ENCODE data around the gene F8. TPM values are rescaled to one million over a fixed set of nuclear protein-coding genes. Genes with fewer than 3 reads are reported as not detected.

F8 gene
- total and polyA plus RNA-seq, 12 donors, result 21.6 to 92.4 (median 37.7) TPM

- Histone ChIP-seq H3K27me3 (no peaks in the 10 kb centered on the region), H3K36me3 (no peaks in the 10 kb centered on the region), H3K4me3 (peak overlapping the region in 2 of 10 donors; percentile 5 to 80), H3K9me3 (no peaks in the 10 kb centered on the region), H3K4me1 (peaks cover 0 to 43% (median 14%) of the 10 kb centered on the region in 9 donors), H3K27ac (peak overlapping the region in 1 of 10 donors; percentile 88)
- TF ChIP-seq, protein P1, sequence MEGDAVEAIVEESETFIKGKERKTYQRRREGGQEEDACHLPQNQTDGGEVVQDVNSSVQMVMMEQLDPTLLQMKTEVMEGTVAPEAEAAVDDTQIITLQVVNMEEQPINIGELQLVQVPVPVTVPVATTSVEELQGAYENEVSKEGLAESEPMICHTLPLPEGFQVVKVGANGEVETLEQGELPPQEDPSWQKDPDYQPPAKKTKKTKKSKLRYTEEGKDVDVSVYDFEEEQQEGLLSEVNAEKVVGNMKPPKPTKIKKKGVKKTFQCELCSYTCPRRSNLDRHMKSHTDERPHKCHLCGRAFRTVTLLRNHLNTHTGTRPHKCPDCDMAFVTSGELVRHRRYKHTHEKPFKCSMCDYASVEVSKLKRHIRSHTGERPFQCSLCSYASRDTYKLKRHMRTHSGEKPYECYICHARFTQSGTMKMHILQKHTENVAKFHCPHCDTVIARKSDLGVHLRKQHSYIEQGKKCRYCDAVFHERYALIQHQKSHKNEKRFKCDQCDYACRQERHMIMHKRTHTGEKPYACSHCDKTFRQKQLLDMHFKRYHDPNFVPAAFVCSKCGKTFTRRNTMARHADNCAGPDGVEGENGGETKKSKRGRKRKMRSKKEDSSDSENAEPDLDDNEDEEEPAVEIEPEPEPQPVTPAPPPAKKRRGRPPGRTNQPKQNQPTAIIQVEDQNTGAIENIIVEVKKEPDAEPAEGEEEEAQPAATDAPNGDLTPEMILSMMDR (IDR thresholded peaks at IDR 0.05), result no peak
- intact Hi-C loops (cut with DNase I), result no loop called here
- no peak for DNase-seq
- ATAC-seq, result no peak
- 77 to 86% methylated on average over 2 of the region's 2 CpGs for WGBS, 2 donors
Observed at GRCh38 chrX:154802947-154803346, 219.6 kb downstream of the F8 start.

DNA sequence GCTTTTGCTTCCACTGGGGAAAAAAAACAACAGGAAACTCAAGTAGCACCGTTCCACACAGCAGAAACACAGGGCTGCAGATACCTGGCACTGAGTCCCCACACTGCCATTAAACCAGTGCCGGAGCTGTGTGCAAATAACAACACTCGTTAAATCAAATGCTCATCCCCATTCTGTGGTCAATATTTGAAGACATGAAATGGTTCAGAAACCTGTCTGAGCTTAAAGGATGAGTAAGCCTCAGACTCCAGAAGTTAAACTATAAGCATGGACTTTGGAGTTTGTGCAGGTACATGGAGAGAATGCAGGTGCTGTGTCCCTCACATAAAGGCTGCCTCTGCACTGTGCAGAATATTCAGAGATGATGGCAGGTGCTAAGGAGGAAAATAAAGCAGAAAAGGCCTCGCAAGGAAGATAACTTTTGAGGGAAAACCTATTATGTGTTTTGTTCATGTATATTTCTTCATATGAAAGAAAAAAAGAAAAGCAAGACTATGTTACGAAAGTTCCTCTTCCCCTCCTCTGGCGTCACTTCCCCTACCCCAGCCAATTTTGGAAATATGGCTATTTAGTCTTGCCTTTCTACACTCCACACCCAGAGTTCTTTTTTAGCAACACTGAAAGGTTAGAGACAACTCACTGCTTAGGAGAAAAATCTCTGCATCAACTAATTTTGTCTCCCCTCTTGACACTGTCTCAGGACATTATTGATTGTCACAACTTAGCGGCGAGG is 221.9 kb downstream of the F8 start:
- Histone ChIP-seq H3K27me3 (no peaks in the 10 kb centered on the region), H3K4me1 (peaks cover 0 to 42% (median 11%) of the 10 kb centered on the region in 9 donors), H3K27ac (peak overlapping the region in 4 of 10 donors; percentile 22 to 88 (median 52)), H3K9me3 (no peaks in the 10 kb centered on the region), H3K36me3 (no peaks in the 10 kb centered on the region), H3K4me3 (peak overlapping the region in 1 of 10 donors; percentile 9)
- ATAC-seq (no peak), DNase-seq (no peak)
- intact Hi-C loops (cut with DNase I), result no loop called here
- WGBS, 2 donors, result 75 to 80% methylated on average over 8 of the region's 8 CpGs
- TF ChIP-seq, protein P1 (IDR thresholded peaks at IDR 0.05), result no peak

DNA sequence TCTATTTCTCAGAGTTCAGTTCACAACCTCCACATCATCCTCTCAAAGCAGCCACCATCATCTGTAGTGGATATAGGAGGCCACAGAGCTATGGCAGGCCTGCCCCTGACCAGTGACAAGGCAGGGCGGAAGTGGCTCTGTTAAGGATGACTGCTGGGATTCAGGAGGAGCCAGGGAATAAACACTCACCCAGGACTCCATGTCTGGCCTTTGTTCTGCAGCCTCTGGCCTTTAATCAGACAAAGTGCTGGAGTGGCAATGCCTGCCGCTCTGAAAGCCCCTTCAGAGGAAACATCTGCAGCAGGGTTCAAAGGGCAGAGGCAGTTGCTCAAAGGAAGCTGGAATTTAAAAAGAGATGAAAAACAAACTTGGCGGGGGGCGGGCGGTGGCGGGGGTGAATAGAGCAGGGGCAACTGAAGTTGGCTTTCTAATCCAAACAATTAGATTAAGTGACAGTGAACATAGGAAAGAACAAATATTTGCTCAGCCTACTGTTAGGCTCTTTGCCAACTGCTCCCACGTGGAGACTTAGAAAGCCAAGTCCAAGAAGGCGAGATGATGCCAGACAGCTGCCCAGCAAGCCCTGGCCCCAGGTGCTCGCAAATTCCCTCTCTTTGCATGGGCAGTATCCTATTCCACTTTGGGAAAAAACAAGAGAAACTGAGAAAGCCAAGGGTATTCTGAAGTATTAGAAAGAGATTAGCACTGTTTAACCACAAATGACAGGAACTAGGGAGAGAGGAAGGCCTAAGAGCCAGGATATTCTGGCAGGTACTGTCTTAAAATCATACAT is 222.8 kb downstream of the F8 start:
- Histone ChIP-seq H3K36me3 (no peaks in the 10 kb centered on the region), H3K4me3 (peak overlapping the region in 1 of 10 donors; percentile 9), H3K4me1 (peaks cover 0 to 44% (median 11%) of the 10 kb centered on the region in 9 donors), H3K27ac (peak overlapping the region in 5 of 10 donors; percentile 3 to 88 (median 50)), H3K27me3 (no peaks in the 10 kb centered on the region), H3K9me3 (no peaks in the 10 kb centered on the region)
- 46 to 55% methylated on average over 9 of the region's 9 CpGs for WGBS, 2 donors
- TF ChIP-seq, protein P1 (IDR thresholded peaks at IDR 0.05), result no peak
- ATAC-seq (peak in 4 of 8 donors; percentile 16 to 37 (median 34)), DNase-seq (no peak)
- intact Hi-C loops (cut with DNase I), result no loop called here

DNA sequence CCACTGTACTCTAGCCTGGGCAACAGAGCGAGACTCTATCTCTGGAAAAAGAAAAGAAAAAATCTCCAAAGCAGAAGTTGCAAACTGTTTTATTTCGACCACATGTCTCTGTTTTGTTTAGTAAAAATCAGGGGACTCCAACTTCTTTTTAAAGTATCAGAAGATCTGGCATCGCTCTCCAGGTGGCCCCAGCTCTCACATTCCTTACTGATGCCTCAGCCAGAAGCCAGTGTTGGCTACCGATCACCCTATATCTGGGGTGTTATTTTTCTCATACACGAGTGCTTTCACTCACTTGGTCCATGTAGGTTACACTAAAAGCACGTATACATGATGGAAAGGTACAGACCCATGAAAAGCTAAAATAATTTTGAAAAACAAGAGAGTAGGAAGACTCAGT is 225.5 kb downstream of the F8 start:
- Histone ChIP-seq H3K4me1 (peaks cover 0 to 39% (median 11%) of the 10 kb centered on the region in 9 donors), H3K9me3 (no peaks in the 10 kb centered on the region), H3K4me3 (no peak overlapping the region), H3K27ac (peak overlapping the region in 1 of 10 donors; percentile 1), H3K27me3 (no peaks in the 10 kb centered on the region), H3K36me3 (no peaks in the 10 kb centered on the region)
- TF ChIP-seq, protein P1 (IDR thresholded peaks at IDR 0.05), result no peak
- WGBS, 2 donors, result 66% methylated on average over 6 of the region's 6 CpGs
- ATAC-seq, result no peak
- intact Hi-C loops (cut with DNase I), result no loop called here
- no peak for DNase-seq
